NB4 (cell line): ENCODE data around the gene MAP10.

Experiments
- DNase-seq: peaks from one replicate; pipeline ENCODE4 v3.0.0; 2010; ENCODE audit warnings: low read depth
- H3K4me3 ChIP-seq: one replicate; pipeline ENCODE4 v1.5.1; 2011; ENCODE audit warnings: mild to moderate bottlenecking, low read depth, low read length, moderate library complexity
- CTCF ChIP-seq: IDR thresholded peaks from one replicate; pipeline ENCODE4 v1.5.1; 2012; ENCODE audit warnings: low read depth, low read length
- MYC ChIP-seq: IDR thresholded peaks from 2 replicates; pipeline ENCODE4 v1.6.1; 2011; ENCODE audit warnings: low read depth, low read length
- POLR2A ChIP-seq: IDR thresholded peaks from 2 replicates; pipeline ENCODE4 v1.6.1; 2011; ENCODE audit warnings: mild to moderate bottlenecking; ENCODE audit not compliant: insufficient read length; ENCODE audit errors: extremely low read depth
- TF ChIP-seq, protein P1 (sequence below): IDR thresholded peaks from 2 replicates; pipeline ENCODE4 v1.6.1; 2011; ENCODE audit warnings: low read depth, low read length

Gene MAP10, protein sequence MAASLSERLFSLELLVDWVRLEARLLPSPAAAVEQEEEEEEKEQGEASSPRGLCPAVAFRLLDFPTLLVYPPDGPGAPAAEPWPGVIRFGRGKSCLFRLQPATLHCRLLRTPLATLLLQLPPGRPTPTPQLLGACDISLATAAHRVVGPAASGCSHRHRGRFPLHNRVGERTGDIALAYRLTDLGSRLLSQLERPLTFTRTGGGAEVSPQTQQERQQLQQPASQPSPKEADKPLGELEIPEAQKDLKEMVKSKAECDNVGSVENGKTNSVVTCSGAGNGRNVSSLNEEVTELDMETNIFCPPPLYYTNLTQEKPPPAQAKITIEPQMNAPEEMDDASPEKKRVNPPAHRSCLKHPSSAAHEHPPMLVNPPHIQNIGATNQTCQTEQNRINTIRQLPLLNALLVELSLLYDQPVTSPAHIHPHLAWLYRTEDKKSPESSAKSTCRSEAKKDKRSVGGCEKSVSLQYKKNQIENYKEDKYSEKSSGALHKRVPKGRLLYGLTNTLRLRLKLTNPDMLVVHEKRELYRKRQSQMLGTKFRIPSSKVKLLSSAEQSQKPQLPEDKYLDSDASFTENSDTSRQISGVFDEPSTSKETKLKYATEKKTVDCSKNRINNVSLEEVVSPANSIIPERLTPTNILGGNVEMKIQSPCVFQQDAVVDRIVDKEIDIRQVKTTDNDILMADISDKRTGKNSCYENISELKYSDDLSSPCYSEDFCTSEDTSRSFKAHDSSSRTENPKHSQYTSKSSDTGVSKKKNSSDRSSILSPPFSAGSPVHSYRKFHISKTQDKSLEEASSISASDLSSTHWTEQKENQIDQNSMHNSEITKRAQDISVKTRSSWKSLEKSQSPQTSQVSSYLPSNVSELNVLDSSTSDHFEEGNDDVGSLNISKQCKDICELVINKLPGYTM

GRCh38 chr1:232805269-232806185, at the start of gene MAP10:
Gene MAP10, plus strand, starts transcription at chr1:232805416. Its CDS starts 34 bp downstream, at chr1:232805450.
- peak; percentile 73 for TF ChIP-seq POLR2A
- TF ChIP-seq CTCF, result no peak
- H3K4me3 ChIP-seq, result peak within 1 kb of the TSS; percentile 79
- DNase-seq, result peak; percentile 90

DNA sequence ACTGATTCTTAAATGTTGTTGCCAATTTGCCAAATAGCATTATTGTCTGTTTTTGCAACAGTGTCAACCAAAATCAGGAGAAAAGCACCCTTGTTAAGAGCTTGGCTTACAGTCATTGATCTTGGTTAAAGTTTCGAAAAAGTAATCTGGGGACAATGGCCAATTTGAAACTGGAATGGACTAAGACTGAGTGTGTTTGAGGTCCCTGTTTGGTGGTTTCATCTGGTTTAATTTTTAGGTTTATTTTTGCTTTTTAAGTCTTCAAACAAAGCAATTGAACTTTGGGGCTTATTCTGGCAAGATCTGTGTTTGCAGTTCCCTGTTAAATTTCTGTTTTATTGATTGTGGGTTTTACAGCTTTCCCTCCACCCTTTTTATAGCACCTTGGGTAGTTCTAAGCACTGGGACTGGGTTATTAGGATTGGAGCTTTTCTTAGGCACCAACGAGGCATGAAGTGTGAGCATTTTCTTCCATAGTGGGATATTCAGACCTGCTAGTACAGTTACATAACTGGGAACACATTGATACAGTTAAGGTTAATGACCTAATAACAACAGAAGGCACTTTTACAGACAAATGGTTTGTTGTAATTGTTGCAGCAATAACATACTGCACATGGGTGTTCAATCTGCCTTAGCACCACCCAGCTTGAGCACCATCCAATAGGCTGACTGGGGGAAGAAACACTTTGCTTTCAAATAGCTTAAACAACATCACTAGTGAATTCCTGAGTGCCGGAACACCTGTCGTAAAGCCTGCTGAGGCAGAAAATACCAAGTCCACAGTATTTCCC, 40.6 kb upstream of the MAP10 start:
- DNase-seq, result no peak
- TF ChIP-seq POLR2A (no peak), MYC (no peak), CTCF (no peak)
- TF ChIP-seq, protein P1, sequence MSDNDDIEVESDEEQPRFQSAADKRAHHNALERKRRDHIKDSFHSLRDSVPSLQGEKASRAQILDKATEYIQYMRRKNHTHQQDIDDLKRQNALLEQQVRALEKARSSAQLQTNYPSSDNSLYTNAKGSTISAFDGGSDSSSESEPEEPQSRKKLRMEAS, result no peak

DNA sequence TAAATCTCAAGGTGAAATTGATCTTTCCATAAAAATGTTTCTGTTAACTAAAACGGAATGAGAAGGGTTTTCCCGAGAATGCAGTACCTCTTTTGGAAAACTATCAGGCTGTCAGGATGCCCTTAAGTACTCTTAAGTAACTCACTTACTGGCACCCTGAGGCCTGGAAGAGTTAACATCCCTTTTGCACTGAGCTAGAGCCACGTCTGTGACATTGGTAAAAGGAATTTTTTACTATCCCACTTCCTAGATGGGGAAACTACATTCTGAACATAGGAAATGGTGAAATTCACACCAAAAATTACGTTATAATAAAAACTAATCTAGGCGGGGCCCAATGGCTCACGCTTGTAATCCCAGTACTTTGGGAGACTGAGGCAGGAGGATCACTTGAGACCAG, 39.7 kb upstream of the MAP10 start:
- DNase-seq, result no peak
- TF ChIP-seq POLR2A (no peak), CTCF (no peak), MYC (no peak)
- TF ChIP-seq, protein P1, result no peak
- H3K4me3 ChIP-seq, result no peak overlapping the region

More for the DNA sequence above, 40.6 kb upstream of the MAP10 start:
- H3K4me3 ChIP-seq, result no peak overlapping the region

DNA sequence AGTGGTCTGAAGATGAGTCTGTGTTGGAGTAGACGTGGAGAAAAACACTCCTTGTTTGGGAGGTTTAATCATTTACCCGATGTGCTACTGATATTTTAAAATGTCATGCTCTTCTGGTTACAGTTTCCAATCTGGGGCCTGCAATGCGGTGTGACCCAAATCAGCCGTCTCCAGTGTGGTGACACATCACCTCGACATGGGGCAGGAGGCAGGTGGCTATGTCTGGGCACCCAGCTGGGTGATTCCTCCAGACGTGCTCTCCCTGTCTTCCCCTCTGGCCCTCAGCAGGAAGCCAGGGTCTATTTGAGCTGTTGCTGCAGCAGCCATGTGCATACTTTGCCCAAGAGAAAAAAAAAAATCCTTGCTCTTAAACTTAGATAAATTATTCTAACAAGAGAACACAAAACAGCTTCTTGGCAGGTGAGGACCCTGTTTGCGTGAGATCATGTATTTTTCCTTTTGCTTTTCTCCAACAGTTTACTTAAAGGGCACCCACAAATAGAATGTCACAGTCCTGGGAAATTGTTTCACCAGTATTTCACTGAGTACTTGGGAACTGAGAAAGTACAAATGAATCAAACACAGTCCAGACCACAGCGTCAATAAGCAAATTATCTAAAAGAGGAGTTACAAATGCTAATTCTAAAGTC, 38.9 kb upstream of the MAP10 start:
- no peak overlapping the region for H3K4me3 ChIP-seq
- TF ChIP-seq POLR2A (no peak), MYC (no peak), CTCF (no peak)
- TF ChIP-seq, protein P1, result no peak
- peak; percentile 44 for DNase-seq
